Measurements from ENCODE around the gene CEND1.

DNA sequence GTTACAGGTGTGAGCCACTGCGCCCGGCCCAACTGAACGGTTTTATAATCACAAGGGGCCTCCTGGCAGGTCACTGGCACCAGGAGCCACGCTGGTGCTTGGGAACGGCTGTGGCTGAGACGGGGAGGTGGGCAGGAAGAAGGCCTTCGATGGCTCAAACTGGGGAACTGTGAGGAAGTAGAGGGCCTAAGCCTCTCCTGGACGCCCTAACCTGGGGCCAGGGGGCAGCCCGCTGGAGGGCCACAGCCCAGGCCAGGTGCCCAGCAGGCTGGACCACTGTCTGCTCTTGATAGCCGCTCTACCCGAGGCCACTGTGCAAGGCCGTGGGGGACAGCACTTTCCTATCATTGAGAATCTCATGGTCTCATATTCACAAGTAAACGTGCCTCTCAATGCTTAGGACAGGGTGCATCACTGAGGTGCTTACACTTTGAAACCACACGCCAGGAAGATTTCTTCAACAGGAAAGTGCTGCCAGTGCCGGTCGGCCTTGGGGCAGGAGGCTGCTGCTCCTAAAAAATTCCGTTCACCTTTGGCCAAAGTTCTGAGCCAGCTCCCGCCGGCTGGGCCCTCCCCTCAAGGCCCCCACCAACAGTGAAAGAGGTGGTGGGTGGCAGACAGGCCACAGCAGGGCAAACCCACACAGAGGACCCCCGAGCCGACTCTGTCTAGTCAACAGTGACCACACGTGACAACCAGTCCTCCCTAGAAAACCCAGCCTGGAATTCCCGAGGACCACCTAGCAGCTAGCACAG lies 19.8 kb downstream of the CEND1 start:
- TF ChIP-seq POLR2A (IDR thresholded peaks at IDR 0.05; ENCODE audit: low read length) (no peak), GATA1 (IDR thresholded peaks at IDR 0.05; ENCODE audit: low read depth, low read length) (no peak)
